Measurements from ENCODE around the gene MTF1. TPM values are rescaled to one million over a fixed set of nuclear protein-coding genes. Genes with fewer than 3 reads are reported as not detected.
A peak's percentile ranks its signal among the peaks of the same experiment; 100 is the strongest.

The MTF1 gene
- total RNA-seq, 1 donor from 2014 or later: 14.8 TPM

- Mint-ChIP-seq H3K9me3 (ENCODE audit: low read depth) (no peaks in the 10 kb centered on the region), H3K36me3 (ENCODE audit: low read depth) (no peaks in the 10 kb centered on the region), H3K4me1 (ENCODE audit: low read depth) (peaks cover 11% of the 10 kb centered on the region), H3K27ac (ENCODE audit: unreplicated experiment) (no peak overlapping the region), H3K4me3 (ENCODE audit: unreplicated experiment) (no peak overlapping the region), H3K27me3 (ENCODE audit: low read depth) (no peaks in the 10 kb centered on the region)
- no peak for DNase-seq (ENCODE audit: low spot score)
- TF ChIP-seq, protein P1, sequence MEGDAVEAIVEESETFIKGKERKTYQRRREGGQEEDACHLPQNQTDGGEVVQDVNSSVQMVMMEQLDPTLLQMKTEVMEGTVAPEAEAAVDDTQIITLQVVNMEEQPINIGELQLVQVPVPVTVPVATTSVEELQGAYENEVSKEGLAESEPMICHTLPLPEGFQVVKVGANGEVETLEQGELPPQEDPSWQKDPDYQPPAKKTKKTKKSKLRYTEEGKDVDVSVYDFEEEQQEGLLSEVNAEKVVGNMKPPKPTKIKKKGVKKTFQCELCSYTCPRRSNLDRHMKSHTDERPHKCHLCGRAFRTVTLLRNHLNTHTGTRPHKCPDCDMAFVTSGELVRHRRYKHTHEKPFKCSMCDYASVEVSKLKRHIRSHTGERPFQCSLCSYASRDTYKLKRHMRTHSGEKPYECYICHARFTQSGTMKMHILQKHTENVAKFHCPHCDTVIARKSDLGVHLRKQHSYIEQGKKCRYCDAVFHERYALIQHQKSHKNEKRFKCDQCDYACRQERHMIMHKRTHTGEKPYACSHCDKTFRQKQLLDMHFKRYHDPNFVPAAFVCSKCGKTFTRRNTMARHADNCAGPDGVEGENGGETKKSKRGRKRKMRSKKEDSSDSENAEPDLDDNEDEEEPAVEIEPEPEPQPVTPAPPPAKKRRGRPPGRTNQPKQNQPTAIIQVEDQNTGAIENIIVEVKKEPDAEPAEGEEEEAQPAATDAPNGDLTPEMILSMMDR (IDR thresholded peaks at IDR 0.05): no peak
Observed at GRCh38 chr1:37850352-37850955, 8.9 kb downstream of the MTF1 start.

GRCh38 chr1:37849480-37849879, 9.9 kb downstream of the MTF1 start:
- TF ChIP-seq, protein P1 (IDR thresholded peaks at IDR 0.05): no peak
- no peak for DNase-seq (ENCODE audit: low spot score)
- H3K27me3 Mint-ChIP-seq (ENCODE audit: low read depth): no peaks in the 10 kb centered on the region
- H3K9me3 Mint-ChIP-seq (ENCODE audit: low read depth): no peaks in the 10 kb centered on the region
- no peak overlapping the region for H3K4me3 Mint-ChIP-seq (ENCODE audit: unreplicated experiment)
- no peaks in the 10 kb centered on the region for H3K36me3 Mint-ChIP-seq (ENCODE audit: low read depth)
- peaks cover 19% of the 10 kb centered on the region for H3K4me1 Mint-ChIP-seq (ENCODE audit: low read depth)
- H3K27ac Mint-ChIP-seq (ENCODE audit: unreplicated experiment): no peak overlapping the region

DNA sequence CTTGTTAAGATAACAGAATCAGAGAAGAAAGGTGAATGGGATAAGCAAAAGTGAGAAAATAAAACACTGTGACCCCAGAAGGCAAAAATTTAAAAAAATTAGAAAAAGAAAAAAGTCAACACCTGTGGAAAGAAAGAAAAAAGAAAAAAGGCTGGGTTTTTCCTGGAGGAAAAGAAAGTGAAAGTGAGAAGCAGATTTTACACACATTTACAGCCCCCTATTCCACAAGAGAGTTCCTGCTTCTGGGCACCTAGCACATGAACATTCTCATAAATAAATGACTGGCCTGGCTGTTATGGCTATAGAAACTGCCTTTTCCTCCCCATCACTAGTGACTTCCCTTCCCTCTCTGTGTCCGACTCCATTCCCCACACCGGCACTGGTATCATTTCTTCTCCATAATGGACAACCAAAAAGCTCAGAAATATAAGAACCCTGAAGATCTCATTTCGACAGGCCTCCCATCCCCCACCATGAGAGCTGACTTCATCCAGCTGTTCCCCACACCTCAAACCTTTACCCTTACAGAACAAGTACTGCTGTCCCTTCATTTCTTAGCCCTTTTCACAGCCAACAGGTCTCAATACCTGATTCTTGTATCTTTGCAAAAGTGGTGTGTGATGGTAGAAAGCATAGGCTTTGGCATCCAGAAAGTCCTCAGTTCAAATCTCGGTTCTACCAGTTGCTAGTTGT, 12.6 kb downstream of the MTF1 start:
- no peak for DNase-seq (ENCODE audit: low spot score)
- TF ChIP-seq, protein P1 (IDR thresholded peaks at IDR 0.05): no peak
- Mint-ChIP-seq H3K27ac (ENCODE audit: unreplicated experiment) (no peak overlapping the region), H3K27me3 (ENCODE audit: low read depth) (no peaks in the 10 kb centered on the region), H3K36me3 (ENCODE audit: low read depth) (no peaks in the 10 kb centered on the region), H3K4me3 (ENCODE audit: unreplicated experiment) (no peak overlapping the region), H3K4me1 (ENCODE audit: low read depth) (peaks cover 12% of the 10 kb centered on the region), H3K9me3 (ENCODE audit: low read depth) (no peaks in the 10 kb centered on the region)

DNA sequence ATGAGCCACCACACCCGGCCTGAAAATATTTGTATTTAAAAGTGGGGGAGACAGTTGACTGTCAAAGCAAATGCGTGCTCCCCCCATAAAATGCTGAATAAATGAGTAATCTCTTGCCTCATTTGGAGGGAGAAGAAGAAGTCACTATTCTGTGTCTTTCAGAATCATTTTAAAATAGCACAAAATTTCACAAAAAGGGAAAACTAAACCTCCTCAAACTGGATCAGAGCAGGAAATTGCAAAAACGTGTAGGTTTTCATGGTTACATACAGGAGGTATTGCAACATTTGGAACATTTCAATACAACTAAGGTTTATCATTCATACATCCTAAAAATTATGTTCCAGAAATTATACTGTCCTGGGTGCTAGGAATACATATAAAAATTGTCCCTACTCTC, 13.6 kb downstream of the MTF1 start:
- Mint-ChIP-seq H3K9me3 (ENCODE audit: low read depth) (no peaks in the 10 kb centered on the region), H3K27ac (ENCODE audit: unreplicated experiment) (peak overlapping the region; percentile 20), H3K4me3 (ENCODE audit: unreplicated experiment) (no peak overlapping the region), H3K27me3 (ENCODE audit: low read depth) (no peaks in the 10 kb centered on the region), H3K36me3 (ENCODE audit: low read depth) (no peaks in the 10 kb centered on the region), H3K4me1 (ENCODE audit: low read depth) (peaks cover 12% of the 10 kb centered on the region)
- DNase-seq (ENCODE audit: low spot score): no peak
- TF ChIP-seq, protein P1 (IDR thresholded peaks at IDR 0.05): no peak

GRCh38 chr1:37845049-37845646, 14.2 kb downstream of the MTF1 start:
- peak overlapping the region; percentile 20 for H3K27ac Mint-ChIP-seq (ENCODE audit: unreplicated experiment)
- TF ChIP-seq, protein P1 (IDR thresholded peaks at IDR 0.05): no peak
- peaks cover 12% of the 10 kb centered on the region for H3K4me1 Mint-ChIP-seq (ENCODE audit: low read depth)

More at GRCh38 chr1:37845049-37845646, 14.2 kb downstream of the MTF1 start:
- DNase-seq (ENCODE audit: low spot score): no peak
- H3K4me3 Mint-ChIP-seq (ENCODE audit: unreplicated experiment): no peak overlapping the region
- no peaks in the 10 kb centered on the region for H3K36me3 Mint-ChIP-seq (ENCODE audit: low read depth)
- no peaks in the 10 kb centered on the region for H3K9me3 Mint-ChIP-seq (ENCODE audit: low read depth)
- no peaks in the 10 kb centered on the region for H3K27me3 Mint-ChIP-seq (ENCODE audit: low read depth)
